K562 (cell line): ENCODE data around the gene MED15. TPM values are rescaled to one million over a fixed set of nuclear protein-coding genes. Genes with fewer than 3 reads are reported as not detected.

Source experiments
- ATAC-seq: fragments of 200-7000 bp; cut with Tn5 transposase; 3 replicates; pipeline ENCODE4 v1.9.1; 2020; ENCODE audit warnings: moderate library complexity
- BruUV-seq: library from RNA; stranded (reverse); fragments of 400-500 nt; replicated peaks from 2 replicates; lab custom pipeline; 2021; lab: Mats Ljungman, UMichigan
- CTCF ChIA-PET: fragments of 300-600 bp; formaldehyde crosslinking; extraction: SDS; loops from one replicate; lab custom pipeline; 2021; ENCODE audit warnings: low intra/inter-chr PET ratio; lab: Yijun Ruan, JAX
- POLR2A ChIA-PET: fragments of 300-600, 350-650 bp; sonication (Branson Sonifier 250); formaldehyde crosslinking; extraction: SDS; loops from one replicate; lab custom pipeline; 2021; ENCODE audit warnings: antibody characterized with exemption, inconsistent platforms; lab: Yijun Ruan, JAX
- DNase-seq, 4 experiments: peaks; one replicate each; pipeline versions ENCODE4 v3.0.0 to v3.0.0-alpha.2; 2011 to 2018; ENCODE audit warnings: low spot score in 3 of 4, mixed read lengths in 3 of 4; ENCODE audit errors: extremely low read depth in 1 of 4
- FAIRE-seq: peaks from 2 replicates; lab custom pipeline; 2011; peaks lifted over from hg19 to GRCh38; lab: Jason Lieb, UNC
- H2AFZ ChIP-seq: 2 replicates; pipeline ENCODE4 v1.6.0; 2011; ENCODE audit warnings: low read depth, low read length, control low read depth, inconsistent platforms
- H3K27ac ChIP-seq: fragments of 200-600 bp; 3 replicates; pipeline ENCODE4 v1.8.0; 2011; ENCODE audit warnings: low read depth, mild to moderate bottlenecking, control low read depth, inconsistent platforms, low read length, moderate library complexity, mixed read lengths; ENCODE audit errors: extremely low read depth
- H3K27me3 ChIP-seq, 2 experiments: fragments of 300-600 bp in 1 of 2; 2 replicates in 1 of 2; 3 replicates in 1 of 2; pipeline versions ENCODE4 v1.6.0 to v1.8.0; 2011; ENCODE audit warnings: inconsistent platforms in 2 of 2, low read length in 2 of 2, mild to moderate bottlenecking in 1 of 2, mixed read lengths in 1 of 2, moderate library complexity in 1 of 2; ENCODE audit not compliant: control insufficient read depth in 2 of 2, insufficient read depth in 2 of 2
- H3K36me3 ChIP-seq: fragments of 300-600 bp; 3 replicates; pipeline ENCODE4 v1.8.0; 2011; ENCODE audit warnings: mild to moderate bottlenecking, low read length, inconsistent platforms; ENCODE audit not compliant: control insufficient read depth, insufficient read depth
- H3K4me1 ChIP-seq, 2 experiments: fragments of 200-600 bp in 1 of 2; replicated peaks in 1 of 2; 2 replicates in 1 of 2; 3 replicates in 1 of 2; pipeline versions ENCODE4 v1.5.1 to v1.8.0; 2011; ENCODE audit warnings: inconsistent platforms in 2 of 2, low read length in 2 of 2, mild to moderate bottlenecking in 1 of 2, mixed read lengths in 1 of 2, moderate library complexity in 1 of 2; ENCODE audit not compliant: control insufficient read depth in 2 of 2, insufficient read depth in 2 of 2
- H3K4me2 ChIP-seq: 2 replicates; pipeline ENCODE4 v1.6.1; 2011; ENCODE audit warnings: low read length, control low read depth, inconsistent platforms, mixed read lengths; ENCODE audit not compliant: insufficient read depth
- H3K4me3 ChIP-seq: fragments of 200-600 bp; sonication (generic), shearing (Covaris generic); 2 replicates; pipeline ENCODE4 v1.5.1; 2016; ENCODE audit warnings: control low read depth, inconsistent platforms
- H3K79me2 ChIP-seq: fragments of 200-600 bp; 3 replicates; pipeline ENCODE4 v1.8.0; 2011; ENCODE audit warnings: low read length, inconsistent platforms; ENCODE audit not compliant: control insufficient read depth, insufficient read depth
- H3K9ac ChIP-seq, 2 experiments: 2 replicates each; pipeline versions ENCODE4 v1.6.0 to v1.6.1; 2011; ENCODE audit warnings: low read depth in 2 of 2, low read length in 2 of 2, control low read depth in 1 of 2, inconsistent platforms in 1 of 2, mild to moderate bottlenecking in 1 of 2, mixed read lengths in 1 of 2; ENCODE audit not compliant: insufficient read depth in 1 of 2
- H3K9me1 ChIP-seq: one replicate; pipeline ENCODE4 v1.6.0; 2011; ENCODE audit warnings: inconsistent platforms, mild to moderate bottlenecking, low read length, moderate library complexity; ENCODE audit not compliant: control insufficient read depth, insufficient read depth
- H3K9me3 ChIP-seq: replicated peaks from 2 replicates; pipeline ENCODE4 v1.5.1; 2011; ENCODE audit warnings: low read depth, low read length, inconsistent platforms; ENCODE audit not compliant: control insufficient read depth, insufficient read depth
- H4K20me1 ChIP-seq: replicated peaks from 2 replicates; pipeline ENCODE4 v1.6.1; 2011; ENCODE audit warnings: low read length, inconsistent platforms, mixed read lengths; ENCODE audit not compliant: control insufficient read depth, insufficient read depth
- CCNT2 ChIP-seq: IDR thresholded peaks from 2 replicates; pipeline ENCODE4 v1.6.1; 2011; ENCODE audit warnings: borderline replicate concordance, low read depth, mild to moderate bottlenecking, moderate library complexity, mixed read lengths, low read length; ENCODE audit not compliant: insufficient read length; ENCODE audit errors: extremely low read depth
- E2F4 ChIP-seq: sonication (generic); formaldehyde crosslinking; IDR thresholded peaks from 2 replicates; pipeline ENCODE4 v1.8.0; 2022; ENCODE audit warnings: mild to moderate bottlenecking, low read depth, missing genetic modification reagents
- ERF ChIP-seq: fragments of 450-650 bp; formaldehyde crosslinking; IDR thresholded peaks from 2 replicates; pipeline ENCODE4 v1.4.0; 2020; ENCODE audit warnings: mild to moderate bottlenecking, mixed read lengths
- FOXO4 ChIP-seq: fragments of 450-650 bp; formaldehyde crosslinking; IDR thresholded peaks from 2 replicates; pipeline ENCODE4 v1.4.0; 2020; ENCODE audit warnings: mild to moderate bottlenecking, moderate library complexity
- NR2C1 ChIP-seq, 2 experiments: fragments of 450-650 bp; IDR thresholded peaks; 2 replicates each; pipeline ENCODE4 v1.6.1; 2017; ENCODE audit warnings: mild to moderate bottlenecking in 2 of 2, antibody characterized with exemption in 1 of 2, inconsistent platforms in 1 of 2, missing compliant biosample characterization in 1 of 2, missing genetic modification characterization in 1 of 2
- NR2F6 ChIP-seq: fragments of 450-650 bp; formaldehyde crosslinking; IDR thresholded peaks from 2 replicates; pipeline ENCODE4 v1.4.0; 2020; ENCODE audit warnings: mild to moderate bottlenecking
- POLR2G ChIP-seq: fragments of 200-400 bp; formaldehyde crosslinking; IDR thresholded peaks from 2 replicates; pipeline ENCODE4 v1.6.1; 2017; ENCODE audit warnings: low read depth, mild to moderate bottlenecking, antibody characterized with exemption, low read length, moderate library complexity
- RUNX1 ChIP-seq: sonication (generic); IDR thresholded peaks from 2 replicates; pipeline ENCODE4 v1.6.1; 2016; ENCODE audit warnings: antibody characterized with exemption, low read depth
- SP1 ChIP-seq: sonication (generic); formaldehyde crosslinking; IDR thresholded peaks from 2 replicates; pipeline ENCODE4 v1.8.1; 2022; ENCODE audit warnings: mild to moderate bottlenecking, missing genetic modification reagents
- THAP7 ChIP-seq: fragments of 250-450 bp; sonication (Bioruptor Pico); IDR thresholded peaks from 2 replicates; pipeline ENCODE4 v1.5.0; 2021
- YY1 ChIP-seq, 3 experiments: IDR thresholded peaks; 2 replicates each; pipeline ENCODE4 v1.6.1; 2011; ENCODE audit warnings: low read length in 2 of 3, mild to moderate bottlenecking in 2 of 3, moderate library complexity in 2 of 3, borderline replicate concordance in 1 of 3, control low read depth in 1 of 3, low read depth in 1 of 3; ENCODE audit not compliant: insufficient read depth in 3 of 3, insufficient replicate concordance in 2 of 3, control insufficient read depth in 1 of 3, insufficient read length in 1 of 3; ENCODE audit errors: extremely low read depth in 1 of 3
- ZBTB26 ChIP-seq: fragments of 450-650 bp; formaldehyde crosslinking; IDR thresholded peaks from 2 replicates; pipeline ENCODE4 v1.4.0; 2022; ENCODE audit warnings: missing genetic modification characterization
- ZC3H4 ChIP-seq: sonication (generic); formaldehyde crosslinking; IDR thresholded peaks from 2 replicates; pipeline ENCODE4 v1.9.0; 2021; ENCODE audit warnings: missing genetic modification reagents, borderline replicate concordance
- ZNF124 ChIP-seq: sonication (generic); formaldehyde crosslinking; IDR thresholded peaks from 2 replicates; pipeline ENCODE4 v1.8.1; 2022; ENCODE audit warnings: missing genetic modification reagents
- ZNF311 ChIP-seq: fragments of 250-450 bp; sonication (Bioruptor Pico); IDR thresholded peaks from 2 replicates; pipeline ENCODE4 v1.4.0; 2020; ENCODE audit warnings: mild to moderate bottlenecking, moderate library complexity
- WGBS: fragments of 100-300 bp; shearing (Covaris generic); methylation state at CpG from one replicate; pipeline ENCODE4 v1.1.6; 2016; ENCODE audit warnings: low coverage, mixed read lengths; ENCODE audit not compliant: insufficient coverage; ENCODE audit errors: missing lambda C conversion rate; 5-methylcytosine and 5-hydroxymethylcytosine counted together
- in situ Hi-C: fragments of 300-500 bp; cut with MboI; formaldehyde crosslinking; loops from 4 replicates; pipeline ENCODE4 v1.15.0; 2018; ENCODE audit warnings: inconsistent platforms, mixed read lengths
- intact Hi-C: fragments of 100-400 bp; cut with micrococcal nuclease; formaldehyde crosslinking; loops from 2 replicates; pipeline ENCODE4 v1.14.2; 2022
- polyA plus RNA-seq, 8 experiments: library from polyadenylated mRNA; depleted of rRNA in 4 of 8; stranded (reverse) in 5 of 8; unstranded in 3 of 8; fragments of >200 nt; fragmentation: Nextera tagmentation in 2 of 8; fragmentation: Illumina TruSeq in 1 of 8; extraction: Ambion mirVana in 2 of 8; extraction: Trizol in 1 of 8; gene quantifications; 2 replicates each; pipeline versions ENCODE4 v1.2.1 to v1.2.3, GENCODE V29; 2011 to 2014; ENCODE audit warnings: inconsistent platforms in 1 of 8, missing spikeins in 1 of 8
- total RNA-seq, 7 experiments: library from RNA; depleted of rRNA in 6 of 7; stranded (reverse); fragments of >200 nt in 6 of 7; fragmentation: Illumina TruSeq in 2 of 7; extraction: Trizol in 2 of 7; gene quantifications; 2 replicates each; pipeline versions ENCODE4 v1.2.1 to v1.2.3, GENCODE V29; 2011 to 2021; ENCODE audit warnings: low replicate concordance in 1 of 7

The MED15 gene
- total and polyA plus RNA-seq, 9 of the 15 experiments (the other 6 are each of a cell fraction or from before 2014, with no cell fraction given): 4.0 to 271 (median 60.1) TPM

GRCh38 chr22:20587206-20587958, 80.0 kb downstream of the MED15 start:
- intact Hi-C loops: loop anchor here (5.0 kb wide), 1 partner anchor 170 kb away; no protein-coding TSS in a partner anchor
- no peak for FAIRE-seq
- TF ChIP-seq SP1 (CRISPR knock-in tag) (0 out of 2 replicates have a peak, but pooled peaks have one; percentile 16), ZC3H4 (CRISPR knock-in tag) (0 out of 2 replicates have a peak, but pooled peaks have one; percentile 25), E2F4 (0 out of 2 replicates have a peak, but pooled peaks have one; percentile 6), POLR2G (peak; percentile 61), RUNX1 (peak; percentile 66; the same call in 1 of the 2 replicates), NR2F6 (CRISPR knock-in tag) (0 out of 2 replicates have a peak, but pooled peaks have one; percentile 4), ZNF311 (CRISPR knock-in tag) (no peak), ERF (CRISPR knock-in tag) (peak; percentile 68; the same call in 1 of the 2 replicates), YY1 (IDR thresholded peaks at IDR 0.05; ENCODE audit: borderline replicate concordance in 1 of 3, control insufficient read depth in 1 of 3, extremely low read depth in 1 of 3, insufficient read depth in 3 of 3, insufficient read length in 1 of 3, insufficient replicate concordance in 2 of 3, low read depth in 1 of 3, low read length in 2 of 3) (peak in 1 of 3 experiments; percentile 22), THAP7 (CRISPR knock-in tag) (no peak), NR2C1 (IDR thresholded peaks at IDR 0.05) (no peak), NR2C1 (tag; IDR thresholded peaks at IDR 0.05) (no peak), ZNF124 (CRISPR knock-in tag) (no peak), FOXO4 (CRISPR knock-in tag) (no peak), ZBTB26 (no peak), CCNT2 (peak; percentile 34)

More at GRCh38 chr22:20587206-20587958, 80.0 kb downstream of the MED15 start:
- POLR2A ChIA-PET: interaction anchor here (0.6 to 8.8 kb wide), 3 partner anchors 12 to 432 kb away, joined by 3 to 96 read pairs (median 7); no protein-coding TSS in a partner anchor
- CTCF ChIA-PET: interaction anchor here (0.6 to 0.7 kb wide), 2 partner anchors 20 to 110 kb away, joined by 3 read pairs; no protein-coding TSS in a partner anchor
- Histone ChIP-seq H3K27ac (no peak overlapping the region), H3K9ac (peak overlapping the region in 1 of 2 experiments; percentile 27; a peak in 1 of 4 replicates), H3K9me3 (no peaks in the 10 kb centered on the region), H3K9me1 (peaks cover 5% of the 10 kb centered on the region), H3K4me3 (no peak overlapping the region), H3K4me2 (no peak overlapping the region), H3K79me2 (no peaks in the 10 kb centered on the region), H3K27me3 (peaks cover 14 to 29% of the 10 kb centered on the region in 2 experiments; a peak in 4 of 5 replicates), H3K36me3 (peaks cover 52% of the 10 kb centered on the region; the same call in 2 of the 3 replicates), H3K4me1 (peaks cover 0 to 58% of the 10 kb centered on the region in 2 experiments; a peak in 2 of 5 replicates), H4K20me1 (peaks cover 44% of the 10 kb centered on the region), H2AFZ (no peak overlapping the region)
- ATAC-seq (peak; percentile 3), DNase-seq (no peak)
- in situ Hi-C loops: no loop called here
- 82% methylated on average over 17 of the region's 17 CpGs for WGBS
- BruUV-seq: no TSS peak
